ENCODE measurements around the gene ERCC2. TPM values are rescaled to one million over a fixed set of nuclear protein-coding genes. Genes with fewer than 3 reads are reported as not detected.
"Not testable (repeated sequence)": the region's sequence is repeated elsewhere in the genome, so short reads cannot be mapped to it uniquely, and the experiment has no call there.

Gene ERCC2
- polyA plus RNA-seq, 1 donor (not counting 4 experiments of a cell fraction or from before 2014, with no cell fraction given), result 27.6 TPM

DNA sequence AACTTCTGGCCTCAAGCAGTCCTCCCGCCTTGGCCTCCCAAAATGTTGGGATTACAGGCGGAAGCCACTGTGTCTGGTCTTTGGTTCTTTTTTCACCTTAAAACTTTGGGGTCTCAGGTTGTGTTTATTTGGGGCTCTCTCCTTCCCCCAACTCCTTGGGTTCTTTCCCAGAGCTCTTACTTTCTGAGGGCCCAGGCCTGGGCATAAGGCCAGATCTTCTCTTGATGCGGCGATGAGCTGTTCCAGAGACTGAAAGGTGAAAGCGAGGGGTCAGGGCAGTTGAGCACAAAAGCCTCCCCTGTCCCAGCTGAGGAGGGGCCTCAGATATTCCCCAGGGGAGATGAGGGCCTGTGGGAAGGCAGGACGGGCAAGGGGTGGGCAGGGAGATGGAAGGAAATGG lies 43.1 kb upstream of the ERCC2 start:
- FAIRE-seq (no peak), DNase-seq (ENCODE audit: low read depth, low spot score) (no peak)
- dilution Hi-C loops (cut with MboI; ENCODE audit: extremely low pct_ligation_motif_present, low sequenced_read_pairs), result no loop called here
- Histone ChIP-seq H3K27ac (ENCODE audit: control insufficient read depth, insufficient read depth, low read length) (no peak overlapping the region), H3K4me2 (ENCODE audit: control insufficient read depth, extremely low read depth, insufficient read depth, low read depth, low read length) (no peak overlapping the region), H4K20me1 (ENCODE audit: control insufficient read depth, extremely low read depth, insufficient read depth, low read length) (no peaks in the 10 kb centered on the region), H2AFZ (ENCODE audit: control insufficient read depth, low read length) (no peak overlapping the region), H3K9me3 (ENCODE audit: control insufficient read depth, low read depth, low read length) (no peaks in the 10 kb centered on the region), H3K79me2 (ENCODE audit: control insufficient read depth, insufficient read depth, low read length) (peaks cover 26% of the 10 kb centered on the region), H3K9me1 (ENCODE audit: control insufficient read depth, extremely low read depth, insufficient read depth, low read length) (no peaks in the 10 kb centered on the region), H3K4me1 (ENCODE audit: control insufficient read depth, extremely low read depth, insufficient read depth, low read length) (no peaks in the 10 kb centered on the region), H3K4me3 (ENCODE audit: control insufficient read depth in 2 of 3, extremely low read depth in 1 of 3, insufficient read depth in 2 of 3, low read depth in 1 of 3, low read length in 3 of 3) (no peak overlapping the region), H3K27me3 (ENCODE audit: control insufficient read depth, extremely low read depth, insufficient read depth, low read length) (no peaks in the 10 kb centered on the region), H3K36me3 (ENCODE audit: control insufficient read depth in 2 of 2, extremely low read depth in 1 of 2, insufficient read depth in 2 of 2, low read length in 2 of 2) (peaks cover 28 to 42% of the 10 kb centered on the region in 2 experiments), H3K9ac (ENCODE audit: control insufficient read depth, extremely low read depth, insufficient read depth, low read length) (no peak overlapping the region)
- TF ChIP-seq EZH2 (IDR thresholded peaks at IDR 0.05; ENCODE audit: low read length), result no peak
- TF ChIP-seq, protein P1, sequence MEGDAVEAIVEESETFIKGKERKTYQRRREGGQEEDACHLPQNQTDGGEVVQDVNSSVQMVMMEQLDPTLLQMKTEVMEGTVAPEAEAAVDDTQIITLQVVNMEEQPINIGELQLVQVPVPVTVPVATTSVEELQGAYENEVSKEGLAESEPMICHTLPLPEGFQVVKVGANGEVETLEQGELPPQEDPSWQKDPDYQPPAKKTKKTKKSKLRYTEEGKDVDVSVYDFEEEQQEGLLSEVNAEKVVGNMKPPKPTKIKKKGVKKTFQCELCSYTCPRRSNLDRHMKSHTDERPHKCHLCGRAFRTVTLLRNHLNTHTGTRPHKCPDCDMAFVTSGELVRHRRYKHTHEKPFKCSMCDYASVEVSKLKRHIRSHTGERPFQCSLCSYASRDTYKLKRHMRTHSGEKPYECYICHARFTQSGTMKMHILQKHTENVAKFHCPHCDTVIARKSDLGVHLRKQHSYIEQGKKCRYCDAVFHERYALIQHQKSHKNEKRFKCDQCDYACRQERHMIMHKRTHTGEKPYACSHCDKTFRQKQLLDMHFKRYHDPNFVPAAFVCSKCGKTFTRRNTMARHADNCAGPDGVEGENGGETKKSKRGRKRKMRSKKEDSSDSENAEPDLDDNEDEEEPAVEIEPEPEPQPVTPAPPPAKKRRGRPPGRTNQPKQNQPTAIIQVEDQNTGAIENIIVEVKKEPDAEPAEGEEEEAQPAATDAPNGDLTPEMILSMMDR (optimal IDR thresholded peaks at IDR 0.05 in 1 of 3, IDR thresholded peaks at IDR 0.05 in 1 of 3, conservative IDR thresholded peaks at IDR 0.05 in 1 of 3; ENCODE audit: extremely low read depth in 1 of 3, insufficient read depth in 2 of 3, low read length in 3 of 3), result no peak

DNA sequence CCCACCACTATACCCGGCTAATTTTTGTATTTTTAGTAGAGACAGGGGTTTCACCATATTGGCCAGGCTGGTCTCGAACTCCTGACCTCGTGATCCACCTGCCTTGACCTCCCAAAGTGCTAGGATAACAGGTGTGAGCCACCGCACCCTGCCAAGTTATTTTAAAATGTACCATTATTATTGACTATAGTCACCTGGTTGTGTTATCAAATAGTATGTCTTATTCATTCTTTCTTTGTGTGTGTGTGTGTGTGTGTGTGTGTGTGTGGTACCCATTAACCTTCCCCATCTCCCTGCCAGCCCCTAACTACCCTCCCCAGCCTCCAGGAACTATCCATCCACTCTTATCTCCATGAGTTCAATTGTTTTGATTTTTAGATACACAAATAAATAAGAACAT lies 40.0 kb upstream of the ERCC2 start:
- H3K9me3 ChIP-seq (ENCODE audit: control insufficient read depth, low read depth, low read length); H3K4me2 ChIP-seq (ENCODE audit: control insufficient read depth, extremely low read depth, insufficient read depth, low read depth, low read length); H2AFZ ChIP-seq (ENCODE audit: control insufficient read depth, low read length); H3K27me3 ChIP-seq (ENCODE audit: control insufficient read depth, extremely low read depth, insufficient read depth, low read length); H4K20me1 ChIP-seq (ENCODE audit: control insufficient read depth, extremely low read depth, insufficient read depth, low read length); H3K9me1 ChIP-seq (ENCODE audit: control insufficient read depth, extremely low read depth, insufficient read depth, low read length); H3K9ac ChIP-seq (ENCODE audit: control insufficient read depth, extremely low read depth, insufficient read depth, low read length); FAIRE-seq; H3K4me1 ChIP-seq (ENCODE audit: control insufficient read depth, extremely low read depth, insufficient read depth, low read length); DNase-seq (ENCODE audit: low read depth, low spot score); H3K27ac ChIP-seq (ENCODE audit: control insufficient read depth, insufficient read depth, low read length); dilution Hi-C loops (cut with MboI; ENCODE audit: extremely low pct_ligation_motif_present, low sequenced_read_pairs); H3K4me3 ChIP-seq (ENCODE audit: control insufficient read depth in 2 of 3, extremely low read depth in 1 of 3, insufficient read depth in 2 of 3, low read depth in 1 of 3, low read length in 3 of 3): not testable (repeated sequence)
- H3K36me3 ChIP-seq (ENCODE audit: control insufficient read depth in 2 of 2, extremely low read depth in 1 of 2, insufficient read depth in 2 of 2, low read length in 2 of 2), result peaks cover 12 to 31% of the 10 kb centered on the region in 2 experiments
- peaks cover 30% of the 10 kb centered on the region for H3K79me2 ChIP-seq (ENCODE audit: control insufficient read depth, insufficient read depth, low read length)

DNA sequence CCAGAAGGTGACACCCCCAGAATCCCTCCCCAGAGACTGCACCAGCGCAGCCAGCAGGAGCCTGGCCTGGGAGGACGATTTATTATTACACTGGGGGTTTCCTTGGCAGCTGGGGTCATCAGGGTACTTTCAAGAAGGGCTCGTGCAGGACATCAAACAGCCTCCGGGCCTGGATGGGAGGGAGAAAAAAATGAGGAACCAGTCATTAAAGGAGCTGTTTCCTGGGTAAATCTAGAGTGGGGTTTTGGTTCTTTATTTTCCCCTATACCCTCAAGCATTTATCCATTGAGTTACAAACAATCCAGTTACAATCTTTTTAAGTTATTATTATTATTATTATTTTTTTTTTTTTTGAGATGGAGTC lies 39.2 kb upstream of the ERCC2 start:
- FAIRE-seq (no peak), DNase-seq (ENCODE audit: low read depth, low spot score) (no peak)
- peaks cover 8% of the 10 kb centered on the region for H3K4me1 ChIP-seq (ENCODE audit: control insufficient read depth, extremely low read depth, insufficient read depth, low read length)
- peaks cover 10 to 26% of the 10 kb centered on the region in 2 experiments for H3K36me3 ChIP-seq (ENCODE audit: control insufficient read depth in 2 of 2, extremely low read depth in 1 of 2, insufficient read depth in 2 of 2, low read length in 2 of 2)
- no peak overlapping the region for H3K27ac ChIP-seq (ENCODE audit: control insufficient read depth, insufficient read depth, low read length)
- no peak overlapping the region for H2AFZ ChIP-seq (ENCODE audit: control insufficient read depth, low read length)
- H3K4me2 ChIP-seq (ENCODE audit: control insufficient read depth, extremely low read depth, insufficient read depth, low read depth, low read length), result no peak overlapping the region
- H3K4me3 ChIP-seq (ENCODE audit: control insufficient read depth in 2 of 3, extremely low read depth in 1 of 3, insufficient read depth in 2 of 3, low read depth in 1 of 3, low read length in 3 of 3), result no peak overlapping the region
- H3K9me1 ChIP-seq (ENCODE audit: control insufficient read depth, extremely low read depth, insufficient read depth, low read length), result no peaks in the 10 kb centered on the region
- no peaks in the 10 kb centered on the region for H4K20me1 ChIP-seq (ENCODE audit: control insufficient read depth, extremely low read depth, insufficient read depth, low read length)
- H3K9me3 ChIP-seq (ENCODE audit: control insufficient read depth, low read depth, low read length), result no peaks in the 10 kb centered on the region
- dilution Hi-C loops (cut with MboI; ENCODE audit: extremely low pct_ligation_motif_present, low sequenced_read_pairs), result no loop called here
- peaks cover 29% of the 10 kb centered on the region for H3K79me2 ChIP-seq (ENCODE audit: control insufficient read depth, insufficient read depth, low read length)
- TF ChIP-seq, protein P1 (optimal IDR thresholded peaks at IDR 0.05 in 1 of 3, IDR thresholded peaks at IDR 0.05 in 1 of 3, conservative IDR thresholded peaks at IDR 0.05 in 1 of 3; ENCODE audit: extremely low read depth in 1 of 3, insufficient read depth in 2 of 3, low read length in 3 of 3), result no peak
- no peak for TF ChIP-seq EZH2 (IDR thresholded peaks at IDR 0.05; ENCODE audit: low read length)
- H3K9ac ChIP-seq (ENCODE audit: control insufficient read depth, extremely low read depth, insufficient read depth, low read length), result no peak overlapping the region
- H3K27me3 ChIP-seq (ENCODE audit: control insufficient read depth, extremely low read depth, insufficient read depth, low read length), result no peaks in the 10 kb centered on the region

Data from keratinocyte (primary cell).